OCI-LY1 (cell line): ENCODE data around the gene GIMAP6.

ENCODE experiments used
- H2AFZ ChIP-seq: fragments of 200-600 bp; sonication (generic), shearing (Covaris generic); 2 replicates; pipeline ENCODE4 v1.6.0; 2014; ENCODE audit warnings: antibody characterized with exemption, mild to moderate bottlenecking, low read length
- H3F3A ChIP-seq: fragments of 200-600 bp; sonication (generic), shearing (Covaris generic); 2 replicates; pipeline ENCODE4 v1.6.0; 2014; ENCODE audit warnings: mild to moderate bottlenecking, antibody characterized with exemption, low read length, moderate library complexity; ENCODE audit not compliant: insufficient read depth
- H3K27ac ChIP-seq: fragments of 200-600 bp; sonication (generic); 2 replicates; pipeline ENCODE4 v1.5.1; 2014; ENCODE audit warnings: low read length, mixed run types, mild to moderate bottlenecking, low read depth; ENCODE audit not compliant: poor library complexity, severe bottlenecking
- H3K27me3 ChIP-seq: fragments of 200-600 bp; sonication (generic); 2 replicates; pipeline ENCODE4 v1.6.0; 2014; ENCODE audit warnings: antibody characterized with exemption, mild to moderate bottlenecking, low read length, moderate library complexity; ENCODE audit not compliant: insufficient read depth
- H3K36me3 ChIP-seq: fragments of 200-600 bp; sonication (generic); 2 replicates; pipeline ENCODE4 v1.6.1; 2014; ENCODE audit warnings: mild to moderate bottlenecking, antibody characterized with exemption, low read length, moderate library complexity, mixed read lengths; ENCODE audit not compliant: insufficient read depth
- H3K4me1 ChIP-seq: fragments of 200-600 bp; sonication (generic); 2 replicates; pipeline ENCODE4 v1.5.1; 2014; ENCODE audit warnings: mild to moderate bottlenecking, low read length, moderate library complexity; ENCODE audit not compliant: insufficient read depth, severe bottlenecking
- H3K4me2 ChIP-seq: fragments of 200-600 bp; sonication (generic), shearing (Covaris generic); 2 replicates; pipeline ENCODE4 v1.6.1; 2014; ENCODE audit warnings: low read length
- H3K4me3 ChIP-seq: fragments of 200-600 bp; sonication (generic); 2 replicates; pipeline ENCODE4 v1.5.1; 2014; ENCODE audit warnings: low read length, low read depth, mild to moderate bottlenecking, mixed read lengths; ENCODE audit not compliant: poor library complexity, severe bottlenecking
- H3K79me2 ChIP-seq: fragments of 200-600 bp; shearing (Covaris generic); 2 replicates; pipeline ENCODE4 v1.6.1; 2016; ENCODE audit warnings: mixed run types, low read length, mixed read lengths; ENCODE audit not compliant: insufficient read depth
- H3K9ac ChIP-seq: fragments of 200-600 bp; sonication (generic), shearing (Covaris generic); 2 replicates; pipeline ENCODE4 v1.6.1; 2014; ENCODE audit warnings: mild to moderate bottlenecking, low read length, mixed read lengths
- H3K9me2 ChIP-seq: fragments of 200-600 bp; sonication (generic), shearing (Covaris generic); 2 replicates; pipeline ENCODE4 v1.6.1; 2014; ENCODE audit warnings: low read depth, mild to moderate bottlenecking, low read length, mixed read lengths
- H3K9me3 ChIP-seq: fragments of 200-600 bp; shearing (Covaris generic); 2 replicates; pipeline ENCODE4 v1.6.1; 2014; ENCODE audit warnings: low read length, mixed read lengths
- H4K20me1 ChIP-seq: fragments of 200-600 bp; sonication (generic), shearing (Covaris generic); 2 replicates; pipeline ENCODE4 v1.6.0; 2016; ENCODE audit warnings: mild to moderate bottlenecking, low read length; ENCODE audit not compliant: insufficient read depth
- EZH2 ChIP-seq: fragments of 200-600 bp; sonication (generic), shearing (Covaris generic); IDR thresholded peaks from 2 replicates; pipeline ENCODE4 v1.8.0; 2017; ENCODE audit warnings: borderline replicate concordance, mixed run types, mild to moderate bottlenecking, antibody characterized with exemption, low read length, moderate library complexity, mixed read lengths
- TF ChIP-seq, protein P1 (sequence below): fragments of 200-600 bp; sonication (generic), shearing (Covaris generic); IDR thresholded peaks from 2 replicates; pipeline ENCODE4 v1.5.1; 2017; ENCODE audit warnings: mild to moderate bottlenecking, antibody characterized with exemption, low read length, moderate library complexity, mixed read lengths

The GIMAP6 gene

GRCh38 chr7:150641854-150642253 is 9.7 kb upstream of the GIMAP6 start:
- H3F3A ChIP-seq, result no peaks in the 10 kb centered on the region
- H4K20me1 ChIP-seq, result no peaks in the 10 kb centered on the region
- no peak overlapping the region for H3K4me3 ChIP-seq
- H3K9me2 ChIP-seq, result no peaks in the 10 kb centered on the region
- H3K9ac ChIP-seq, result no peak overlapping the region
- H3K36me3 ChIP-seq, result no peaks in the 10 kb centered on the region
- TF ChIP-seq EZH2, result no peak
- TF ChIP-seq, protein P1, sequence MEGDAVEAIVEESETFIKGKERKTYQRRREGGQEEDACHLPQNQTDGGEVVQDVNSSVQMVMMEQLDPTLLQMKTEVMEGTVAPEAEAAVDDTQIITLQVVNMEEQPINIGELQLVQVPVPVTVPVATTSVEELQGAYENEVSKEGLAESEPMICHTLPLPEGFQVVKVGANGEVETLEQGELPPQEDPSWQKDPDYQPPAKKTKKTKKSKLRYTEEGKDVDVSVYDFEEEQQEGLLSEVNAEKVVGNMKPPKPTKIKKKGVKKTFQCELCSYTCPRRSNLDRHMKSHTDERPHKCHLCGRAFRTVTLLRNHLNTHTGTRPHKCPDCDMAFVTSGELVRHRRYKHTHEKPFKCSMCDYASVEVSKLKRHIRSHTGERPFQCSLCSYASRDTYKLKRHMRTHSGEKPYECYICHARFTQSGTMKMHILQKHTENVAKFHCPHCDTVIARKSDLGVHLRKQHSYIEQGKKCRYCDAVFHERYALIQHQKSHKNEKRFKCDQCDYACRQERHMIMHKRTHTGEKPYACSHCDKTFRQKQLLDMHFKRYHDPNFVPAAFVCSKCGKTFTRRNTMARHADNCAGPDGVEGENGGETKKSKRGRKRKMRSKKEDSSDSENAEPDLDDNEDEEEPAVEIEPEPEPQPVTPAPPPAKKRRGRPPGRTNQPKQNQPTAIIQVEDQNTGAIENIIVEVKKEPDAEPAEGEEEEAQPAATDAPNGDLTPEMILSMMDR, result no peak
- H3K27ac ChIP-seq, result no peak overlapping the region
- H2AFZ ChIP-seq, result no peak overlapping the region
- no peak overlapping the region for H3K4me2 ChIP-seq
- H3K79me2 ChIP-seq, result no peaks in the 10 kb centered on the region
- no peaks in the 10 kb centered on the region for H3K4me1 ChIP-seq
- H3K27me3 ChIP-seq, result no peaks in the 10 kb centered on the region; the same call in 1 of the 2 replicates
- H3K9me3 ChIP-seq, result no peaks in the 10 kb centered on the region

- no peaks in the 10 kb centered on the region for H3K27me3 ChIP-seq
- no peak overlapping the region for H3K9ac ChIP-seq
- H3K4me2 ChIP-seq, result no peak overlapping the region
- no peaks in the 10 kb centered on the region for H3K4me1 ChIP-seq
- H2AFZ ChIP-seq, result no peak overlapping the region
- H3F3A ChIP-seq, result no peaks in the 10 kb centered on the region
- no peaks in the 10 kb centered on the region for H3K36me3 ChIP-seq
- no peaks in the 10 kb centered on the region for H4K20me1 ChIP-seq
- H3K9me2 ChIP-seq, result no peaks in the 10 kb centered on the region
- no peaks in the 10 kb centered on the region for H3K9me3 ChIP-seq
- no peaks in the 10 kb centered on the region for H3K79me2 ChIP-seq
- no peak overlapping the region for H3K4me3 ChIP-seq
- no peak for TF ChIP-seq EZH2
- TF ChIP-seq, protein P1, result no peak
- no peak overlapping the region for H3K27ac ChIP-seq
Measured at GRCh38 chr7:150633926-150634325, 1.7 kb upstream of the GIMAP6 start.

DNA sequence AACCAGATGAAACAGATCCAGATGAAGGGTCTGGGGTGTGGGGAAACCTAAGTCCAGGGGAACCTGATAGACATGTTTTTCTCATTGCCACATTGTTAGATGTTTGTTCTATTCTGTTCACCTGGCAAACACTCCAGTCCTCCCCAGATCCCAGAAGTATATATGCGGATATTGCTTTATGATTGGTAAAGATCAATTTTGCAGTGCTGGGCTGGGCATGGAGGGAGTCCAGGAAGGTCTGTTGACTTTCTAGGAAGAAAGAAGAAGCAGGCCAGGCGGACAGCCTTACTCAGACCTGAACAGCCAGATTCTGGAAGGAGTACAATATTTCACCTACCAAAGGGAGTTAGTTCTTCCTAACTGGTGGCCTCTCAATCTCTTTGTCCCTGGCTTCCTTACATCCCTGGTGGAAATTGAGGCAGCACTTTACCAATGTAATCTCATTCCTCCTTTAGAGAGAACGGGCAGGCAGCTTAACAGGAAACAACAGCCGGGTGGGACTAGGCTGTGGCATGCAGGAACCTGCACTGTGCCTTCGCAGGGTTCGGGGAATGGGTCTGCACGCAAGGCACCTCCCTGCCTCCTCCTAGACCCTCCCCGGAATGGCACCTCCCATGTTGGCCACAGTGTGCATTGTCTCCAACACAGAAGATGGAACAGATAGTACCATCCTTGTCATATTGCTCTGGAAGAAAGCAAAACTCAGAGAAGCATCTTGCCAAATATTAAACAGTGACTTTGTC is 930 bp downstream of the GIMAP6 start:
- no peaks in the 10 kb centered on the region for H3F3A ChIP-seq
- H3K79me2 ChIP-seq, result no peaks in the 10 kb centered on the region
- H3K9me3 ChIP-seq, result no peaks in the 10 kb centered on the region
- H3K27me3 ChIP-seq, result no peaks in the 10 kb centered on the region
- H3K4me1 ChIP-seq, result no peaks in the 10 kb centered on the region
- no peak overlapping the region for H3K27ac ChIP-seq
- no peak overlapping the region for H2AFZ ChIP-seq
- no peak for TF ChIP-seq EZH2
- TF ChIP-seq, protein P1, result no peak
- H4K20me1 ChIP-seq, result no peaks in the 10 kb centered on the region
- no peaks in the 10 kb centered on the region for H3K9me2 ChIP-seq
- H3K4me2 ChIP-seq, result no peak overlapping the region
- H3K9ac ChIP-seq, result no peak overlapping the region
- H3K36me3 ChIP-seq, result no peaks in the 10 kb centered on the region
- no peak overlapping the region for H3K4me3 ChIP-seq
